Coronary artery (tissue), 2 donors: Measurements from ENCODE around the gene DUOXA1.
"Not testable (repeated sequence)": the region's sequence is repeated elsewhere in the genome, so short reads cannot be mapped to it uniquely, and the experiment has no call there.

Experiments used
- DNase-seq: peaks from one replicate; pipeline ENCODE4 v3.0.0-alpha.2; 2017; ENCODE audit warnings: low spot score
- H3K27ac ChIP-seq, 2 donors: fragments of 200-600 bp; sonication (generic); one replicate each; pipeline ENCODE4 v1.5.1; 2016 to 2019
- H3K4me3 ChIP-seq: fragments of 200-600 bp; sonication (generic); 2 replicates; pipeline ENCODE4 v1.5.1; 2016; ENCODE audit warnings: mild to moderate bottlenecking, moderate library complexity
- TF ChIP-seq, protein P1 (sequence below): fragments of 200-600 bp; sonication (generic); IDR thresholded peaks from one replicate; pipeline ENCODE4 v1.5.1; 2019; ENCODE audit warnings: antibody characterized with exemption

The DUOXA1 gene

GRCh38 chr15:45106002-45106790 is 23.5 kb downstream of the DUOXA1 start:
- Histone ChIP-seq H3K4me3 (no peak overlapping the region), H3K27ac (no peak overlapping the region)
- TF ChIP-seq, protein P1, sequence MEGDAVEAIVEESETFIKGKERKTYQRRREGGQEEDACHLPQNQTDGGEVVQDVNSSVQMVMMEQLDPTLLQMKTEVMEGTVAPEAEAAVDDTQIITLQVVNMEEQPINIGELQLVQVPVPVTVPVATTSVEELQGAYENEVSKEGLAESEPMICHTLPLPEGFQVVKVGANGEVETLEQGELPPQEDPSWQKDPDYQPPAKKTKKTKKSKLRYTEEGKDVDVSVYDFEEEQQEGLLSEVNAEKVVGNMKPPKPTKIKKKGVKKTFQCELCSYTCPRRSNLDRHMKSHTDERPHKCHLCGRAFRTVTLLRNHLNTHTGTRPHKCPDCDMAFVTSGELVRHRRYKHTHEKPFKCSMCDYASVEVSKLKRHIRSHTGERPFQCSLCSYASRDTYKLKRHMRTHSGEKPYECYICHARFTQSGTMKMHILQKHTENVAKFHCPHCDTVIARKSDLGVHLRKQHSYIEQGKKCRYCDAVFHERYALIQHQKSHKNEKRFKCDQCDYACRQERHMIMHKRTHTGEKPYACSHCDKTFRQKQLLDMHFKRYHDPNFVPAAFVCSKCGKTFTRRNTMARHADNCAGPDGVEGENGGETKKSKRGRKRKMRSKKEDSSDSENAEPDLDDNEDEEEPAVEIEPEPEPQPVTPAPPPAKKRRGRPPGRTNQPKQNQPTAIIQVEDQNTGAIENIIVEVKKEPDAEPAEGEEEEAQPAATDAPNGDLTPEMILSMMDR: no peak
- DNase-seq: peak; percentile 54

DNA sequence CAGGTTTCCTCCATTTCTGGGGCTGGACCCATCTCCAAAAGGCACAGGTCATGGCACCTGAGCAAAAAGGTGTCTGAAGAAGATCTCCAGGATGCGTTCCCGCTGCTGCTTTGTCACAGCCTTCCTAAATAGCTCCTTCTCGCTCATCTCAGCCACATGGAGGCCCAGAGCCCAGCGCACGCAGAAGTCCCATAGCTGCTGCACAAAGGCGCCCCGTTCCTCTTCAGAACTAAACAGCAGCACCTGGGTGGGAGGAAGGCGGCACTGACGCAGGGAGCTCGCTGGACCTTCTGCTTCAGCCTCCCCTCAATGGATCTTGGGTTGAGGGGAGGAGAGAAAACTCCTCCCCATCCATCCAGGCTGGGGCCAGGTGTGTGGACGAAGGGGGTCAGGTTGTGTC is 24.1 kb downstream of the DUOXA1 start:
- Histone ChIP-seq H3K27ac (no peak overlapping the region), H3K4me3 (no peak overlapping the region)
- peak; percentile 21 for DNase-seq
- TF ChIP-seq, protein P1: no peak

- H3K27ac ChIP-seq, H3K4me3 ChIP-seq, DNase-seq: not testable (repeated sequence)
These were observed 25.5 kb downstream of the DUOXA1 start for GRCh38 chr15:45104170-45104569.

- TF ChIP-seq, protein P1: no peak
- DNase-seq: no peak
- Histone ChIP-seq H3K4me3 (no peak overlapping the region), H3K27ac (no peak overlapping the region)
These were observed 27.5 kb downstream of the DUOXA1 start for GRCh38 chr15:45102226-45102625.

- no peak for DNase-seq
- H3K4me3 ChIP-seq: no peak overlapping the region
- TF ChIP-seq, protein P1: no peak
These were observed 27.9 kb downstream of the DUOXA1 start for GRCh38 chr15:45101749-45102148.

GRCh38 chr15:45100884-45101625 is 28.6 kb downstream of the DUOXA1 start:
- no peak overlapping the region for H3K27ac ChIP-seq
- no peak for DNase-seq
- TF ChIP-seq, protein P1: no peak
- H3K4me3 ChIP-seq: no peak overlapping the region

More at GRCh38 chr15:45101749-45102148, 27.9 kb downstream of the DUOXA1 start:
- no peak overlapping the region for H3K27ac ChIP-seq

DNA sequence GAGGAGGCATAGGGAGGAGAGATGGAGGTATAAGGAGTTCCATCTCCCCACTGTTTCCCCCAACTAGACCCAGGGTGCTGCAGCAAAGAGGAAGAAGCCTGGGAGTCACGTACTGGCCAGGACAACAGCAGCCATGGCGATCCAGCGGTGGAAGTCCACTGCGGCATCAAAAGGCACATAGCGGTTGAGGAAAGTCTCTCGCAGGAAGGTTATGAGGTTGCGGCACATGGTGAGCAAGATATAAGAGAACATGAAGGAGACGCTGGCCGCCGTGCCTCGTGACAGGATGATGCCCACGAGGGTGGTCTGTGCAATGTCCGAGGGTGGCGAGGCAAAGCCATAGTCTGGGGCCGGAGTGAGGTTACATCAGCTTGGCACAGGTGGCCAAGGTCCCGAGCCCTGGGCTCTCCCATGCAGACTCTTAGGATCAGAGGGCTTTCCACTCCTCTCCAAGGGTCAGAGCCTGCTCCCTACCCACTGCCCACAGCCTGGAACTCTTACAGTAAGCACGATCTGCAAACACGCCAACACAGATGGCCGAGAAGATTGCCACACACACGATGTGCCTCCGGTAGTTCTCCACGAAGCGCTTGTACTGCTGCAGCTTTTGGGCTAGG is 30.0 kb downstream of the DUOXA1 start:
- no peak overlapping the region for H3K27ac ChIP-seq
- TF ChIP-seq, protein P1: no peak
- no peak for DNase-seq
- no peak overlapping the region for H3K4me3 ChIP-seq
